IPS-18c (cell line): ENCODE results near the gene SLC4A2.
"Not testable (repeated sequence)": the region's sequence is repeated elsewhere in the genome, so short reads cannot be mapped to it uniquely, and the experiment has no call there.

Experiments used
- H3K4me3 ChIP-seq: 2 replicates; pipeline ENCODE4 v1.7.0; 2013; ENCODE audit warnings: low read depth, mild to moderate bottlenecking, low read length, moderate library complexity; ENCODE audit not compliant: insufficient read depth
- H3K9me3 ChIP-seq: one replicate; pipeline ENCODE4 v1.6.1; 2013; ENCODE audit warnings: mild to moderate bottlenecking, low read length, moderate library complexity; ENCODE audit not compliant: control insufficient read depth, insufficient read depth

SLC4A2 gene, protein sequence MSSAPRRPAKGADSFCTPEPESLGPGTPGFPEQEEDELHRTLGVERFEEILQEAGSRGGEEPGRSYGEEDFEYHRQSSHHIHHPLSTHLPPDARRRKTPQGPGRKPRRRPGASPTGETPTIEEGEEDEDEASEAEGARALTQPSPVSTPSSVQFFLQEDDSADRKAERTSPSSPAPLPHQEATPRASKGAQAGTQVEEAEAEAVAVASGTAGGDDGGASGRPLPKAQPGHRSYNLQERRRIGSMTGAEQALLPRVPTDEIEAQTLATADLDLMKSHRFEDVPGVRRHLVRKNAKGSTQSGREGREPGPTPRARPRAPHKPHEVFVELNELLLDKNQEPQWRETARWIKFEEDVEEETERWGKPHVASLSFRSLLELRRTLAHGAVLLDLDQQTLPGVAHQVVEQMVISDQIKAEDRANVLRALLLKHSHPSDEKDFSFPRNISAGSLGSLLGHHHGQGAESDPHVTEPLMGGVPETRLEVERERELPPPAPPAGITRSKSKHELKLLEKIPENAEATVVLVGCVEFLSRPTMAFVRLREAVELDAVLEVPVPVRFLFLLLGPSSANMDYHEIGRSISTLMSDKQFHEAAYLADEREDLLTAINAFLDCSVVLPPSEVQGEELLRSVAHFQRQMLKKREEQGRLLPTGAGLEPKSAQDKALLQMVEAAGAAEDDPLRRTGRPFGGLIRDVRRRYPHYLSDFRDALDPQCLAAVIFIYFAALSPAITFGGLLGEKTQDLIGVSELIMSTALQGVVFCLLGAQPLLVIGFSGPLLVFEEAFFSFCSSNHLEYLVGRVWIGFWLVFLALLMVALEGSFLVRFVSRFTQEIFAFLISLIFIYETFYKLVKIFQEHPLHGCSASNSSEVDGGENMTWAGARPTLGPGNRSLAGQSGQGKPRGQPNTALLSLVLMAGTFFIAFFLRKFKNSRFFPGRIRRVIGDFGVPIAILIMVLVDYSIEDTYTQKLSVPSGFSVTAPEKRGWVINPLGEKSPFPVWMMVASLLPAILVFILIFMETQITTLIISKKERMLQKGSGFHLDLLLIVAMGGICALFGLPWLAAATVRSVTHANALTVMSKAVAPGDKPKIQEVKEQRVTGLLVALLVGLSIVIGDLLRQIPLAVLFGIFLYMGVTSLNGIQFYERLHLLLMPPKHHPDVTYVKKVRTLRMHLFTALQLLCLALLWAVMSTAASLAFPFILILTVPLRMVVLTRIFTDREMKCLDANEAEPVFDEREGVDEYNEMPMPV

DNA sequence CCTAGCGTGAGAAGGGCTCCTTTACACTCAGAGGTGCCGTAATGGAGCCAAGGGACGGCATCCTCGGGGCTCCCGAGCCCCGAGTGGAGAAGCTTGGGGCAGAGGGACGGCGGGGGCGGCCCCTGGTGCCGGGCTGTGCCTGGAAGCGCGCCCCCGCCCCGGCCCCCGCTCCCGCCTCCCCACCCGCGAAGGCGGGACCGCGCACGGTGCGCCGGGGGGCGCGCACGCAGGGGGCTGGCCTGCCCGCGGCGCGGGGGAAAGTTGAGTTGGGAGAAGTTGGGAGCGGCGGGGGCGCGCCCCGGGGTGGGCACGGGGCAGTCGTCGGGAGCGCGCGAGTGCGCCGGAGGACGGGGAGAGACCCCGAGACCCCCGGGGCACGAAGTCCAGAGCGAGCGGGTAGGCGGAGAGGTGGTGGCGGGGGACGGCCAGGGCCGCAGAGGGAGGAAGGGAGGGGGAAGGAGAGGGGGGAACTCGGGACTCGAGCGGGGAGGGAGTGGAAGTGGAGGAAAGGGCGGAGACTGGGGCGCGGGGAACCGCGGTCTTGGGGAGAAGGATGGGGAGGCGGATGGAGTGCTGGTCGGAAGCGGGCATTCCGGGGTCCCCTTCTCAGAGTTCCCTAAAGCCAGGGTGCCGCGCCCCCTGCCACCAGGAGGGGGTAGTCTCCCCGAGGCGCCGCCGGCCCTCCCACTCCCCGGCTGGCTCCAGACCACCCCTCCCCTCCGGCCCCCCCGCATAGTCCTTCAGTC is at the start of gene SLC4A2:
TSS of gene SLC4A2 (plus strand) at position 223 of the 746 bp plus-strand sequence. CDS start 2,399 bp downstream, outside the sequence.
- H3K4me3 ChIP-seq: peak within 1 kb of the TSS; percentile 79
- H3K9me3 ChIP-seq: peaks cover 2% of the 10 kb centered on the region

DNA sequence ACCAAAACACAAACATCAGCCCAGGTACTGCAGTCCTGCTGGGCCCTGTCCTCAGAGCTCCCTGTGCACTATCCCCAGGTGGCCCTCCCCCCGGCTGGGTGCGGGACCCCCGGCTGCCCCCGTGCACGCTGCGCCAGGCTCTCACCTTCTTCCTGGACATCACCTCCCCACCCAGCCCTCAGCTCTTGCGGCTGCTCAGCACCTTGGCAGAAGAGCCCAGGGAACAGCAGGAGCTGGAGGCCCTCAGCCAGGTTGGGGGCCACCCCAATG is 49.4 kb upstream of the SLC4A2 start:
- Histone ChIP-seq H3K4me3 (peak overlapping the region; percentile 26), H3K9me3 (no peaks in the 10 kb centered on the region)

DNA sequence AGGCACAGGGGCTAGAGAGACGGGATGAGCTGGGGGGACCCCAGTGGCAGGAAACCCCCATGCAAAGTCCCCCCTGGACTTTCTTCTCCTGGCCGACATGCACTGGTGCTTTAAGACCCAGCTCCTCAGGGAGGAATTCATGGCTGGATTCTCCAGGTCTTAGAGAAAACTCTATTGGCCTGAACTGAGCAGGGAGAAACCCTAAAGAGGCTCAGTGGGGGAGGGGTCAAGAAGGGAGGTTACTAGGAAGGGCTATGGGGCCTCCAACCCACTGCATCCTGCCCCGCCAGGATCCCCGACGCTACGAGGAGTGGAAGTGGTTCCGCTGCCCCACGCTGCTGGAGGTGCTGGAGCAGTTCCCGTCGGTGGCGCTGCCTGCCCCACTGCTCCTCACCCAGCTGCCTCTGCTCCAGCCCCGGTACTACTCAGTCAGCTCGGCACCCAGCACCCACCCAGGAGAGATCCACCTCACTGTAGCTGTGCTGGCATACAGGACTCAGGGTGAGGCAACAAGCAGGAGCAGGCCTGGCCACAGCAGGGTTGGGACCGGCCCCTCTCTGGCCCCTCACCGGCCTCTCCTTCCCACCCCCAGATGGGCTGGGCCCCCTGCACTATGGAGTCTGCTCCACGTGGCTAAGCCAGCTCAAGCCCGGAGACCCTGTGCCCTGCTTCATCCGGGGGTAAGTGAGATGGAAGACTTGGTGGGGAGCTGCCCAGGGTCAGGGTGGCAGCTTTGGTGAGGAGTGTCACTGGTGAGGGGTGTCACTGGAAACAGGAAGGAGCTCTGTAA is 48.9 kb upstream of the SLC4A2 start:
- peak overlapping the region; percentile 26 for H3K4me3 ChIP-seq

DNA sequence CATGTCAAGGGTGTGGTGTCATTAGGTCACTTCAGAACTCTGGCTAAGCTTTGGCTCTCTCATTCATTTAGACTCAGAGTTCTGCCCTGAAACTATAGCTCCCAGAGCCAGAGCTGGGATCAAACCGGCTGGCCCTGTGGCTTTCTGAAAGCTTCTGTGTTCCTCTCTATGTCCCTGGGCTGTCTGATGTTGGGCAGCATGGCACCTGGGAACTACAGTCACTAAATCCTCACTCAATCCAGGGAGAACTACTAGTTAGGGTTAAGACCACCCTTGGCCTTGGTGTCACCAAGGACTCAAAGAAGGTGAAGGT is 48.3 kb upstream of the SLC4A2 start:
- Histone ChIP-seq H3K4me3 (peak overlapping the region; percentile 26; the same call in 1 of the 2 replicates), H3K9me3 (no peaks in the 10 kb centered on the region)

More for the DNA sequence above, 48.9 kb upstream of the SLC4A2 start:
- H3K9me3 ChIP-seq: no peaks in the 10 kb centered on the region

DNA sequence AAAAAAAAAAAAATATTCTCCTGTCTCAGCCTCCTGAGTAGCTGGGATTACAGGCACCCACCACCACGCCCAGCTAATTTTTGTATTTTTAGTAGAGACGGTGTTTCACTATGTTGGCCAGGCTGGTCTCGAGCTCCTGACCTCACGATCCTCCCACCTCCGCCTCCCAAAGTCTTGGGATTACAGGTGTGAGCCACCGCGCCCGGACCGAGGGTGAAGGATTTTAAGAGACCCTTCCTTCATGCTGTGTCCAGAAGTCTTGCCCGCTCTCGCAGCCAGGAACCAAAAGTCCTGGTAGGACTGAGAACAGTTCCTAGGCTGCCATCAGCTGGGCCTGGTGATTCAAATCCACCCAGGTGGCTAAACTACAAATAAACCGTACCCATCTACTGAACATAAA is 47.8 kb upstream of the SLC4A2 start:
- H3K4me3 ChIP-seq: not testable (repeated sequence)

DNA sequence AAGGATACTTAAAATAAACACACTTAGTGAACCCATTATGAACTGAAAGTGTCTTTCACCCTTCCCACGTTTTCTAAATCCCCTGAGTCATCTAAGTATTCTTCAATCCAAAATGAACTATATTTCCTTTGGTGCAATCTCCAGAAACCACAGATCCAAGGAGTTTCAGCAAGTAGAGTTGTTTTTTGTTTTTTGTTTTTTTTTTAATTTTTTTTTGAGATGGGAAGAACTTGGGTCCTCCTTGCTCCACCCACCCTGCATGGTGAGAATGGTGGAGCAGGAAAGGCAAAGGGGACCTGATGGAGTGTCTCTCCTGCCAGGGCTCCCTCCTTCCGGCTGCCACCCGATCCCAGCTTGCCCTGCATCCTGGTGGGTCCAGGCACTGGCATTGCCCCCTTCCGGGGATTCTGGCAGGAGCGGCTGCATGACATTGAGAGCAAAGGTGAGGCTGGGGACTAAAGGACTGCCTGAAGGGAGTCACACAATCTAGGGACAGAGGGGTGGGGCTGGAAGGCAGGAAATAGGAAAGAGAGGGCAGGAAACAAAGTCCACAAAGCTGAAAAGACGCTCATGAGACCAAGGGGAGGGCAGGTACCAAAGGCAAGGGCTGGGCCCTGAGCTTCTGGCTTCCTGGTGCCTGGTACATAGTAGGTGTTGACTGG is 47.2 kb upstream of the SLC4A2 start:
- H3K9me3 ChIP-seq: no peaks in the 10 kb centered on the region
- H3K4me3 ChIP-seq: no peak overlapping the region

More for the DNA sequence above, 47.8 kb upstream of the SLC4A2 start:
- H3K9me3 ChIP-seq: not testable (repeated sequence)

DNA sequence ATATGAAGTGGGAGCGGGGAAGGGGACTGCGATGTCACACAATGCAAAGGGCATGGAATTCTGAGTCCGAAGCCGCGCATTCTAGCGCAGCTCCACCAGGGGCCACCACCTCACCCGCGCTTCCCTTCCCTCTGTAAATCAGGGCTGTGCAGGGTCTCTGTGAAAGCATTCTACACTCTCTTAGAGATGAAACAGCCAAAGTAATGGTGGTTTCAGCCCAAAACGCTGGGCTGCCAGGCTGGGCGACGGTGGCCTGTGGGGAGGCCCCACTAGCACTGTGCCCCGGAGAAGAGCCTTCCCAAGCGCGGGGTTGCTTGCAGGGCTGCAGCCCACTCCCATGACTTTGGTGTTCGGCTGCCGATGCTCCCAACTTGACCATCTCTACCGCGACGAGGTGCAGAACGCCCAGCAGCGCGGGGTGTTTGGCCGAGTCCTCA is 46.5 kb upstream of the SLC4A2 start:
- Histone ChIP-seq H3K4me3 (no peak overlapping the region), H3K9me3 (no peaks in the 10 kb centered on the region)

DNA sequence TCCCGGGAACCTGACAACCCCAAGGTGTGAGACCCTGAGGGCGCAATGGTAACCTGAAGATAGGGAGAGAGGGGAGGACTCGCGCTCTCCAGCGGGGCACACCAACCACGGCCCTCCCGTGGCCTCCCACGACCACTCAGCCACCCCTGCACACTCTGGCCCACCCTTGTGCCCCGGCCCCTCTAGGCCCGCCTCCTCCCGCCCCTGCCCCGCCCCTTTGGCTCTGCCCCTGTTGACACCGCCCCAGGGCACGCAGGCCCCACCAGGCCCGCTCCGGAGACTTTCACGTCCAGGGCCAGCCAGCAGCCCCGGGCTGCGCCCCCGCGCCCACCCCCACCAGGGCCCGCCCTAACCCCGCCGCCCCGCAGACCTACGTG is 46.0 kb upstream of the SLC4A2 start:
- Histone ChIP-seq H3K4me3 (no peak overlapping the region), H3K9me3 (no peaks in the 10 kb centered on the region)

DNA sequence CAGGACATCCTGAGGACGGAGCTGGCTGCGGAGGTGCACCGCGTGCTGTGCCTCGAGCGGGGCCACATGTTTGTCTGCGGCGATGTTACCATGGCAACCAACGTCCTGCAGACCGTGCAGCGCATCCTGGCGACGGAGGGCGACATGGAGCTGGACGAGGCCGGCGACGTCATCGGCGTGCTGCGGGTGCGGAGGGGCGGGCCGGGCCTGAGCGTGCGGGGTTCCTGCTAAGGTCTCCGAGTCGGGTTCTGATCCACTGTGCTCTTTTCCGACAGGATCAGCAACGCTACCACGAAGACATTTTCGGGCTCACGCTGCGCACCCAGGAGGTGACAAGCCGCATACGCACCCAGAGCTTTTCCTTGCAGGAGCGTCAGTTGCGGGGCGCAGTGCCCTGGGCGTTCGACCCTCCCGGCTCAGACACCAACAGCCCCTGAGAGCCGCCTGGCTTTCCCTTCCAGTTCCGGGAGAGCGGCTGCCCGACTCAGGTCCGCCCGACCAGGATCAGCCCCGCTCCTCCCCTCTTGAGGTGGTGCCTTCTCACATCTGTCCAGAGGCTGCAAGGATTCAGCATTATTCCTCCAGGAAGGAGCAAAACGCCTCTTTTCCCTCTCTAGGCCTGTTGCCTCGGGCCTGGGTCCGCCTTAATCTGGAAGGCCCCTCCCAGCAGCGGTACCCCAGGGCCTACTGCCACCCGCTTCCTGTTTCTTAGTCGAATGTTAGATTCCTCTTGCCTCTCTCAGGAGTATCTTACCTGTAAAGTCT is 45.5 kb upstream of the SLC4A2 start:
- no peak overlapping the region for H3K4me3 ChIP-seq
- peaks cover 2% of the 10 kb centered on the region for H3K9me3 ChIP-seq

DNA sequence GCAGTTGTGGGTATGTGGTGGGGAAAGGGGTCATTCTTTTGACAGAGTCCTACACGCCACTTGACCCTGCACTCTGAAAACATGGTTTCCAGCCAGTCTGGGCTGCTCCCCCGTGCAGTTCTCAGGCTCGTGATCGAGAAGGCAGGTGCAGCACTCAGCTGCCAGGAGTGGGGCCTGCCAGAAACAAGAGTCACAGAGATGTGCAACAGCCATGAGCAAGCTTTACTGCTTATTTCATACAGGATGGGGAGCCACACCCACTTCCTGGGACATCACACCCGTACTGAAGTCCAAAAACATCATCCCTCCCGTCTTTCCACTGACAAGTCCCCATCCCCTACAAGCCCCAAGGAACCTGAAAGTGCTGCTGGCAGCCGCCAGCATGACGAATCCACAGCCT is 44.4 kb upstream of the SLC4A2 start:
- H3K9me3 ChIP-seq: peaks cover 2% of the 10 kb centered on the region
- H3K4me3 ChIP-seq: no peak overlapping the region

DNA sequence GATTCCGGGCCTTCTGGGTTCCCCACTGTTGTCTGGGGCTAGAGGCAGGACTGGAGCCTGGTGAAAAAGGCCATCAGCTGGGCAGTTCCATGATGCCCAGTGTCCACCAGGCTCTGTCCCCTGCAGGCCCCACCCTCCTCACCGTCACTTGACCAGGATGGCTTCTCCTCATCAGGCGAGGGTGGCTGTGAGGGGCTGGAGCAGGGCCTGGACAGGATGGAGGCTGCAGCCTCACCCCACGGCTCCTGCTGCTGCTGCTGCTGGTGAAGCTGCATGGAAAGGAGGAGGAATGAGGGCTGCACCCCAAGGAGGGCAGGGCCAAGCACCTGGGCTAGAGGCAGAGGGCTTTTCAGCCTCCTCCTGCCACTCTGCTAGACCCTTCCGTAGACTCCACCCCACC is 43.4 kb upstream of the SLC4A2 start:
- H3K4me3 ChIP-seq: no peak overlapping the region
- H3K9me3 ChIP-seq: peaks cover 2% of the 10 kb centered on the region

DNA sequence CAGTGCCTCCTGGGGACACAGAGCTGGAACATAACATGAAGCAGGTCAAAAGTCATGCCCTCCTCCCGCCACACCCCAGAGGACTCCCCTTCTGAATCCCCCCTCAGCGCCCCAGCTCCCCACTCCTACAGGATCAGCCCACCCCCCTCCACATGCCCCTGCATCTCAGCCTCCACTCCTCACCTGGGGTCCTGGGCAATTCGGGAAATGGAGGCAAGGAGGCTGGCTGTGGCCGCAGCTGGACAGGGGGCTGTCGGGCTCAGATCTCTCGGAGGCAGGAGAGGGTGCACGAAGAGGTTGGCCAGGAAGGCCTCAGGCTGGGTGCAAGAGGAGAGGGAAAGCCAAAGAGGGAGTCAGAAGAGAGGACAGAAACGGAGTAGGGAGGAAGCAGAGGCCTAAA is 42.9 kb upstream of the SLC4A2 start:
- Histone ChIP-seq H3K4me3 (no peak overlapping the region), H3K9me3 (peaks cover 2% of the 10 kb centered on the region)

DNA sequence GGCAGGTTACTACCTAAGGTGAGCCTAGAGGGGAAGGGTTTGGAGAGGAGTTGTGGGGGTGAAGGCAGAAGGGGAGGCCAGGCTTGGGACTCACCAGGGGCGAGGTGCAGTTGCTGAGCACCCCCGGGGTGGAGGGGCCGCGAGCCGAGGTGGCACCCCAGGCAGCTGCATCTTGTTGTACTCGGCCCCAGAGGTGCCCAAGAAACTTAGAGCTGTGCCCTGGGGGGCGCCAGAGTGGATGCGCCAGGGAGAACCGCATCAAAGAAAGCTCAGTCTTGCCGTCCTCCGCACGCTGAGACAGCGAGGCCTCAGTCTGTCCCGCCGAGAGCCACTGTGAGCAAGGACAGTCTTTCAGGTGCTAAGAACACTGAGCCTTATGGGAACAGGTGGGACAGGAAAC is 42.4 kb upstream of the SLC4A2 start:
- H3K4me3 ChIP-seq: no peak overlapping the region

DNA sequence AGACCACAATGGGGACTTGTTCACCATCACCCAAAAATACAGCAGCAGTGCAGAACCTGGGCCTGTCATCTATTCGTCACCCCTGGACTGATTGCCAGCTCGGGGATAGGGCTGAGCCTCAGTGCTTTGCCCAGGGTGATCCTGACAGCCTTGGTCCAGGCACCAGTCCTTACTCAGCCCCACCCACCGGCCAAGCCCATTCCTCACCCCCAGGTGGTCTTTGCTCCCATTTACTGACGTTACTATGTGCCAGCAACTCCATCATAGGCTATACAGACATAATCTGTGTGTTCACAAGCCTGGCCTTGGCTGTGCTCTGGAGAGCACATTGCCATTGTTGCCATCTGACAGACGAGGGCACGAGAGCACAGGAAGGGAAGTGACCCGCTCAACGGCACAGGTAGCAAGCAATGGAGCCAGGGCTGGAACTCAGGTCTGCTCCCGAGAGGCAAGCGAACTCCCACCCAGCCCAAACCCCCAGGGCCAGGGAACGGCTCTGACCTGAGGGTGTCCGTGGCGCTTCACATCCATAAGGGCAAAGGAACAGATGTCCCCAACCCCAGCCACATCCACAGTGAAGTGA is 41.9 kb upstream of the SLC4A2 start:
- H3K4me3 ChIP-seq: no peak overlapping the region
- H3K9me3 ChIP-seq: peaks cover 2% of the 10 kb centered on the region

More for the DNA sequence above, 42.4 kb upstream of the SLC4A2 start:
- peaks cover 2% of the 10 kb centered on the region for H3K9me3 ChIP-seq

DNA sequence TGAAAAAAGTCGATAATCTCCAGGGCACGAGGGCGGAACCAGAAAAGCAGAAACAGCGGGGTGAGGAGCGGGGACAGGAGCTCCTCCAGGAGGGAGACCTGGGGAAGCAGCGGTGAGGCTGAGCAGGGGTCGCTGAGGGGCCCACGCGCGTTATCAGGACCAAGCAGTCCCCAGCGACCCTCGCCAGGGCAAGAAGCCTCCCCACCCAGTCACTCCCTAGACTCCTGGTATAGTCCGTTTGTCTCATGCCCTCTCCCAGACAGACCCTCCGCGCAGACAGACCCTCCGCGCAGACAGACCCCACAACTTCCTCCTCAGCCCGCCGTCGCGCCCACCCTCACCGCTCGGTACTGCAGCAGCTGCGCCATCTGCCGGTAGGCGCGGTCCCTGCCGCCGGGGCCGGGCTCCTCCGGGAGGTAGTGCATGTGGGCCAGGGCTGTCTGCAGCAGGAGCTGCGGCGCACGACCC is 41.4 kb upstream of the SLC4A2 start:
- Histone ChIP-seq H3K4me3 (peak overlapping the region; percentile 34; the same call in 1 of the 2 replicates), H3K9me3 (peaks cover 2% of the 10 kb centered on the region)
